K562 (cell line): Measurements from ENCODE around the gene DYNC2LI1. TPM values are rescaled to one million over a fixed set of nuclear protein-coding genes. Genes with fewer than 3 reads are reported as not detected.
"Not testable (repeated sequence)": the region's sequence is repeated elsewhere in the genome, so short reads cannot be mapped to it uniquely, and the experiment has no call there.

ENCODE experiments used
- ATAC-seq: fragments of 200-7000 bp; cut with Tn5 transposase; 3 replicates; pipeline ENCODE4 v1.9.1; 2020; ENCODE audit warnings: moderate library complexity
- BruUV-seq: library from RNA; stranded (reverse); fragments of 400-500 nt; replicated peaks from 2 replicates; lab custom pipeline; 2021; lab: Mats Ljungman, UMichigan
- CTCF ChIA-PET: fragments of 300-600 bp; formaldehyde crosslinking; extraction: SDS; loops from one replicate; lab custom pipeline; 2021; ENCODE audit warnings: low intra/inter-chr PET ratio; lab: Yijun Ruan, JAX
- POLR2A ChIA-PET: fragments of 300-600, 350-650 bp; sonication (Branson Sonifier 250); formaldehyde crosslinking; extraction: SDS; loops from one replicate; lab custom pipeline; 2021; ENCODE audit warnings: antibody characterized with exemption, inconsistent platforms; lab: Yijun Ruan, JAX
- DNase-seq, 4 experiments: peaks; one replicate each; pipeline versions ENCODE4 v3.0.0 to v3.0.0-alpha.2; 2011 to 2018; ENCODE audit warnings: low spot score in 3 of 4, mixed read lengths in 3 of 4; ENCODE audit errors: extremely low read depth in 1 of 4
- FAIRE-seq: peaks from 2 replicates; lab custom pipeline; 2011; peaks lifted over from hg19 to GRCh38; lab: Jason Lieb, UNC
- H2AFZ ChIP-seq: 2 replicates; pipeline ENCODE4 v1.6.0; 2011; ENCODE audit warnings: low read depth, low read length, control low read depth, inconsistent platforms
- H3K27ac ChIP-seq: fragments of 200-600 bp; 3 replicates; pipeline ENCODE4 v1.8.0; 2011; ENCODE audit warnings: low read depth, mild to moderate bottlenecking, control low read depth, inconsistent platforms, low read length, moderate library complexity, mixed read lengths; ENCODE audit errors: extremely low read depth
- H3K27me3 ChIP-seq, 2 experiments: fragments of 300-600 bp in 1 of 2; 2 replicates in 1 of 2; 3 replicates in 1 of 2; pipeline versions ENCODE4 v1.6.0 to v1.8.0; 2011; ENCODE audit warnings: inconsistent platforms in 2 of 2, low read length in 2 of 2, mild to moderate bottlenecking in 1 of 2, mixed read lengths in 1 of 2, moderate library complexity in 1 of 2; ENCODE audit not compliant: control insufficient read depth in 2 of 2, insufficient read depth in 2 of 2
- H3K36me3 ChIP-seq: fragments of 300-600 bp; 3 replicates; pipeline ENCODE4 v1.8.0; 2011; ENCODE audit warnings: mild to moderate bottlenecking, low read length, inconsistent platforms; ENCODE audit not compliant: control insufficient read depth, insufficient read depth
- H3K4me1 ChIP-seq, 2 experiments: fragments of 200-600 bp in 1 of 2; replicated peaks in 1 of 2; 2 replicates in 1 of 2; 3 replicates in 1 of 2; pipeline versions ENCODE4 v1.5.1 to v1.8.0; 2011; ENCODE audit warnings: inconsistent platforms in 2 of 2, low read length in 2 of 2, mild to moderate bottlenecking in 1 of 2, mixed read lengths in 1 of 2, moderate library complexity in 1 of 2; ENCODE audit not compliant: control insufficient read depth in 2 of 2, insufficient read depth in 2 of 2
- H3K4me2 ChIP-seq: 2 replicates; pipeline ENCODE4 v1.6.1; 2011; ENCODE audit warnings: low read length, control low read depth, inconsistent platforms, mixed read lengths; ENCODE audit not compliant: insufficient read depth
- H3K4me3 ChIP-seq: fragments of 200-600 bp; sonication (generic), shearing (Covaris generic); 2 replicates; pipeline ENCODE4 v1.5.1; 2016; ENCODE audit warnings: control low read depth, inconsistent platforms
- H3K79me2 ChIP-seq: fragments of 200-600 bp; 3 replicates; pipeline ENCODE4 v1.8.0; 2011; ENCODE audit warnings: low read length, inconsistent platforms; ENCODE audit not compliant: control insufficient read depth, insufficient read depth
- H3K9ac ChIP-seq, 2 experiments: 2 replicates each; pipeline versions ENCODE4 v1.6.0 to v1.6.1; 2011; ENCODE audit warnings: low read depth in 2 of 2, low read length in 2 of 2, control low read depth in 1 of 2, inconsistent platforms in 1 of 2, mild to moderate bottlenecking in 1 of 2, mixed read lengths in 1 of 2; ENCODE audit not compliant: insufficient read depth in 1 of 2
- H3K9me1 ChIP-seq: one replicate; pipeline ENCODE4 v1.6.0; 2011; ENCODE audit warnings: inconsistent platforms, mild to moderate bottlenecking, low read length, moderate library complexity; ENCODE audit not compliant: control insufficient read depth, insufficient read depth
- H3K9me3 ChIP-seq: replicated peaks from 2 replicates; pipeline ENCODE4 v1.5.1; 2011; ENCODE audit warnings: low read depth, low read length, inconsistent platforms; ENCODE audit not compliant: control insufficient read depth, insufficient read depth
- H4K20me1 ChIP-seq: replicated peaks from 2 replicates; pipeline ENCODE4 v1.6.1; 2011; ENCODE audit warnings: low read length, inconsistent platforms, mixed read lengths; ENCODE audit not compliant: control insufficient read depth, insufficient read depth
- ADNP ChIP-seq: fragments of 200-800 bp; sonication (Bioruptor generic); IDR thresholded peaks from 2 replicates; pipeline ENCODE4 v1.6.1; 2016; ENCODE audit warnings: missing genetic modification characterization, missing compliant biosample characterization
- ATF3 ChIP-seq, 2 experiments: fragments of 450-650 bp in 1 of 2; sonication (generic) in 1 of 2; formaldehyde crosslinking in 1 of 2; IDR thresholded peaks in 1 of 2; conservative IDR thresholded peaks in 1 of 2; 2 replicates each; pipeline versions ENCODE4 v1.6.1 to v1.8.1; 2016 to 2023; ENCODE audit warnings: mild to moderate bottlenecking in 2 of 2, moderate library complexity in 2 of 2, inconsistent platforms in 1 of 2, missing genetic modification reagents in 1 of 2
- CBFA2T3 ChIP-seq: fragments of 450-650 bp; IDR thresholded peaks from 2 replicates; pipeline ENCODE4 v1.6.1; 2017
- CXXC5 ChIP-seq: fragments of 250-450 bp; sonication (Bioruptor Pico); IDR thresholded peaks from 2 replicates; pipeline ENCODE4 v1.8.0; 2022; ENCODE audit warnings: inconsistent platforms, mild to moderate bottlenecking, moderate library complexity
- DPF2 ChIP-seq: fragments of 450-650 bp; IDR thresholded peaks from 2 replicates; pipeline ENCODE4 v1.6.1; 2016
- E2F6 ChIP-seq, 2 experiments: IDR thresholded peaks; 2 replicates each; pipeline ENCODE4 v1.6.1; 2011; ENCODE audit warnings: borderline replicate concordance in 1 of 2, control low read depth in 1 of 2, low read depth in 1 of 2, low read length in 1 of 2, mild to moderate bottlenecking in 1 of 2, mixed read lengths in 1 of 2, moderate library complexity in 1 of 2; ENCODE audit not compliant: insufficient read depth in 1 of 2, insufficient read length in 1 of 2, poor library complexity in 1 of 2, severe bottlenecking in 1 of 2; ENCODE audit errors: extremely low read depth in 1 of 2
- ESRRA ChIP-seq: fragments of 450-650 bp; IDR thresholded peaks from 2 replicates; pipeline ENCODE4 v1.6.1; 2014; ENCODE audit warnings: low read depth, mild to moderate bottlenecking, moderate library complexity, borderline replicate concordance
- FOXM1 ChIP-seq, 2 experiments: fragments of 450-650 bp in 1 of 2; sonication (generic) in 1 of 2; formaldehyde crosslinking in 1 of 2; IDR thresholded peaks; 2 replicates each; pipeline versions ENCODE4 v1.6.1 to v1.9.0; 2017 to 2022; ENCODE audit warnings: low read depth in 2 of 2, mild to moderate bottlenecking in 2 of 2, missing genetic modification reagents in 1 of 2, moderate library complexity in 1 of 2
- GABPA ChIP-seq: fragments of 200-800 bp; sonication (Bioruptor generic); conservative IDR thresholded peaks from 2 replicates; pipeline ENCODE4 v1.6.1; 2016; ENCODE audit warnings: low read depth, missing genetic modification characterization, missing compliant biosample characterization
- GATA2 ChIP-seq: sonication (generic); formaldehyde crosslinking; IDR thresholded peaks from 2 replicates; pipeline ENCODE4 v1.4.0; 2020; ENCODE audit warnings: mild to moderate bottlenecking, missing genetic modification reagents
- JUN ChIP-seq, 2 experiments: sonication (generic) in 1 of 2; formaldehyde crosslinking in 1 of 2; IDR thresholded peaks; 2 replicates each; pipeline versions ENCODE4 v1.6.1 to v1.8.0; 2012 to 2022; ENCODE audit warnings: borderline replicate concordance in 2 of 2, mild to moderate bottlenecking in 2 of 2, improper control_type of control experiment in 1 of 2, low read depth in 1 of 2, low read length in 1 of 2, missing genetic modification reagents in 1 of 2
- NBN ChIP-seq: fragments of 450-650 bp; IDR thresholded peaks from 2 replicates; pipeline ENCODE4 v1.6.1; 2016; ENCODE audit warnings: low read depth, mild to moderate bottlenecking
- NCOR1 ChIP-seq: fragments of 450-650 bp; IDR thresholded peaks from 2 replicates; pipeline ENCODE4 v1.6.1; 2016; ENCODE audit warnings: mild to moderate bottlenecking, moderate library complexity
- SMAD4 ChIP-seq: fragments of 250-450 bp; sonication (Bioruptor Pico); conservative IDR thresholded peaks from 2 replicates; pipeline ENCODE4 v1.8.0; 2021; ENCODE audit warnings: inconsistent platforms, mild to moderate bottlenecking, moderate library complexity
- SMARCE1 ChIP-seq: fragments of 450-650 bp; IDR thresholded peaks from 2 replicates; pipeline ENCODE4 v1.7.1; 2016; ENCODE audit warnings: mild to moderate bottlenecking
- WGBS: fragments of 100-300 bp; shearing (Covaris generic); methylation state at CpG from one replicate; pipeline ENCODE4 v1.1.6; 2016; ENCODE audit warnings: low coverage, mixed read lengths; ENCODE audit not compliant: insufficient coverage; ENCODE audit errors: missing lambda C conversion rate; 5-methylcytosine and 5-hydroxymethylcytosine counted together
- in situ Hi-C: fragments of 300-500 bp; cut with MboI; formaldehyde crosslinking; loops from 4 replicates; pipeline ENCODE4 v1.15.0; 2018; ENCODE audit warnings: inconsistent platforms, mixed read lengths
- intact Hi-C: fragments of 100-400 bp; cut with micrococcal nuclease; formaldehyde crosslinking; loops from 2 replicates; pipeline ENCODE4 v1.14.2; 2022
- polyA plus RNA-seq, 8 experiments: library from polyadenylated mRNA; depleted of rRNA in 4 of 8; stranded (reverse) in 5 of 8; unstranded in 3 of 8; fragments of >200 nt; fragmentation: Nextera tagmentation in 2 of 8; fragmentation: Illumina TruSeq in 1 of 8; extraction: Ambion mirVana in 2 of 8; extraction: Trizol in 1 of 8; gene quantifications; 2 replicates each; pipeline versions ENCODE4 v1.2.1 to v1.2.3, GENCODE V29; 2011 to 2014; ENCODE audit warnings: inconsistent platforms in 1 of 8, missing spikeins in 1 of 8
- total RNA-seq, 7 experiments: library from RNA; depleted of rRNA in 6 of 7; stranded (reverse); fragments of >200 nt in 6 of 7; fragmentation: Illumina TruSeq in 2 of 7; extraction: Trizol in 2 of 7; gene quantifications; 2 replicates each; pipeline versions ENCODE4 v1.2.1 to v1.2.3, GENCODE V29; 2011 to 2021; ENCODE audit warnings: low replicate concordance in 1 of 7
- TF ChIP-seq, protein P1 (sequence below): fragments of 450-650 bp; IDR thresholded peaks from 2 replicates; pipeline ENCODE4 v1.6.1; 2016; ENCODE audit warnings: mild to moderate bottlenecking

Gene DYNC2LI1
- total and polyA plus RNA-seq, 9 of the 15 experiments (the other 6 are each of a cell fraction or from before 2014, with no cell fraction given) = 12.5 to 42.2 (median 25.8) TPM

GRCh38 chr2:43726961-43727633, 46.7 kb upstream of the DYNC2LI1 start:
- in situ Hi-C loops; TF ChIP-seq FOXM1 (CRISPR knock-in tag; IDR thresholded peaks at IDR 0.05; ENCODE audit: low read depth); JUN (CRISPR knock-in tag; IDR thresholded peaks at IDR 0.05; ENCODE audit: borderline replicate concordance); ATF3 (CRISPR knock-in tag; conservative IDR thresholded peaks at IDR 0.05): not testable (repeated sequence)
- TF ChIP-seq CBFA2T3 = peak; percentile 50; the same call in 1 of the 2 replicates
- TF ChIP-seq, protein P1, sequence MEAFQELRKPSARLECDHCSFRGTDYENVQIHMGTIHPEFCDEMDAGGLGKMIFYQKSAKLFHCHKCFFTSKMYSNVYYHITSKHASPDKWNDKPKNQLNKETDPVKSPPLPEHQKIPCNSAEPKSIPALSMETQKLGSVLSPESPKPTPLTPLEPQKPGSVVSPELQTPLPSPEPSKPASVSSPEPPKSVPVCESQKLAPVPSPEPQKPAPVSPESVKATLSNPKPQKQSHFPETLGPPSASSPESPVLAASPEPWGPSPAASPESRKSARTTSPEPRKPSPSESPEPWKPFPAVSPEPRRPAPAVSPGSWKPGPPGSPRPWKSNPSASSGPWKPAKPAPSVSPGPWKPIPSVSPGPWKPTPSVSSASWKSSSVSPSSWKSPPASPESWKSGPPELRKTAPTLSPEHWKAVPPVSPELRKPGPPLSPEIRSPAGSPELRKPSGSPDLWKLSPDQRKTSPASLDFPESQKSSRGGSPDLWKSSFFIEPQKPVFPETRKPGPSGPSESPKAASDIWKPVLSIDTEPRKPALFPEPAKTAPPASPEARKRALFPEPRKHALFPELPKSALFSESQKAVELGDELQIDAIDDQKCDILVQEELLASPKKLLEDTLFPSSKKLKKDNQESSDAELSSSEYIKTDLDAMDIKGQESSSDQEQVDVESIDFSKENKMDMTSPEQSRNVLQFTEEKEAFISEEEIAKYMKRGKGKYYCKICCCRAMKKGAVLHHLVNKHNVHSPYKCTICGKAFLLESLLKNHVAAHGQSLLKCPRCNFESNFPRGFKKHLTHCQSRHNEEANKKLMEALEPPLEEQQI = peak; percentile 83
- TF ChIP-seq E2F6 (IDR thresholded peaks at IDR 0.05; ENCODE audit: borderline replicate concordance in 1 of 2, extremely low read depth in 1 of 2, insufficient read depth in 1 of 2, insufficient read length in 1 of 2, low read depth in 1 of 2, low read length in 1 of 2, poor library complexity in 1 of 2, severe bottlenecking in 1 of 2) = peak in 1 of 2 experiments; percentile 33
- TF ChIP-seq FOXM1 (IDR thresholded peaks at IDR 0.05; ENCODE audit: low read depth) = peak; percentile 72
- TF ChIP-seq GABPA (tag) = peak; percentile 31; the same call in 1 of the 2 replicates
- peak; percentile 57 for TF ChIP-seq DPF2
- TF ChIP-seq JUN (IDR thresholded peaks at IDR 0.05; ENCODE audit: borderline replicate concordance, low read depth, low read length) = peak; percentile 65
- TF ChIP-seq SMARCE1 = peak; percentile 77
- TF ChIP-seq GATA2 (CRISPR knock-in tag) = 0 out of 2 replicates have a peak, but pooled peaks have one; percentile 13
- peak; percentile 82 for TF ChIP-seq ATF3 (IDR thresholded peaks at IDR 0.05)
- peak; percentile 57; the same call in 1 of the 2 replicates for TF ChIP-seq SMAD4 (CRISPR knock-in tag)
- TF ChIP-seq CXXC5 (CRISPR knock-in tag) = peak; percentile 68
- peak; percentile 84 for TF ChIP-seq ADNP (tag)
- TF ChIP-seq NBN = 0 out of 2 replicates have a peak, but pooled peaks have one; percentile 25
- peak; percentile 25; the same call in 1 of the 2 replicates for TF ChIP-seq NCOR1
- TF ChIP-seq ESRRA = peak; percentile 51; the same call in 1 of the 2 replicates

More at GRCh38 chr2:43726961-43727633, 46.7 kb upstream of the DYNC2LI1 start:
- H3K9ac ChIP-seq, FAIRE-seq, H2AFZ ChIP-seq, H3K79me2 ChIP-seq, CTCF ChIA-PET, H4K20me1 ChIP-seq, H3K4me2 ChIP-seq, H3K27me3 ChIP-seq, BruUV-seq, ATAC-seq, H3K4me3 ChIP-seq, intact Hi-C loops, H3K27ac ChIP-seq, H3K36me3 ChIP-seq, H3K9me3 ChIP-seq, H3K9me1 ChIP-seq: not testable (repeated sequence)
- POLR2A ChIA-PET = interaction anchor here (0.6 kb wide), 1 partner anchor 259 kb away, joined by 3 read pairs; no protein-coding TSS in a partner anchor
- 18% methylated on average over 10 of the region's 14 CpGs for WGBS
- H3K4me1 ChIP-seq = peaks cover 5 to 34% of the 10 kb centered on the region in 2 experiments
- peak in 1 of 4 experiments; percentile 74 for DNase-seq
